Glutamatergic neuron (in vitro differentiated cells): ENCODE data around the gene SUSD3. TPM values are rescaled to one million over a fixed set of nuclear protein-coding genes. Genes with fewer than 3 reads are reported as not detected.

Experiments
- DNase-seq: peaks from one replicate; pipeline ENCODE4 v3.0.0; 2022
- H3K27ac Mint-ChIP-seq: one replicate; pipeline ENCODE4 v1.8.0; 2020; ENCODE audit warnings: mild to moderate bottlenecking, mixed read lengths, inconsistent platforms; ENCODE audit not compliant: unreplicated experiment
- H3K27me3 Mint-ChIP-seq: one replicate; pipeline ENCODE4 v1.8.0; 2020; ENCODE audit warnings: mild to moderate bottlenecking, moderate library complexity, mixed read lengths, inconsistent platforms; ENCODE audit not compliant: unreplicated experiment
- H3K36me3 Mint-ChIP-seq: one replicate; pipeline ENCODE4 v1.8.0; 2020; ENCODE audit warnings: mild to moderate bottlenecking, mixed read lengths, inconsistent platforms; ENCODE audit not compliant: unreplicated experiment
- H3K4me1 Mint-ChIP-seq: one replicate; pipeline ENCODE4 v1.8.0; 2020; ENCODE audit warnings: mild to moderate bottlenecking, low read depth, mixed read lengths, inconsistent platforms; ENCODE audit not compliant: unreplicated experiment
- H3K4me3 Mint-ChIP-seq: one replicate; pipeline ENCODE4 v1.8.0; 2020; ENCODE audit warnings: mild to moderate bottlenecking, mixed read lengths, inconsistent platforms; ENCODE audit not compliant: unreplicated experiment
- H3K9me3 Mint-ChIP-seq: one replicate; pipeline ENCODE4 v1.8.0; 2020; ENCODE audit warnings: mild to moderate bottlenecking, moderate library complexity, mixed read lengths, inconsistent platforms; ENCODE audit not compliant: unreplicated experiment
- CTCF ChIP-seq: fragments of 200-600 bp; sonication (generic); IDR thresholded peaks from one replicate; pipeline ENCODE4 v1.5.0; 2021; ENCODE audit not compliant: partially characterized antibody, unreplicated experiment
- total RNA-seq: library from RNA; stranded (reverse); fragmentation: NEBNext Ultra II Directional; extraction: Animal tissue kit (Norgen Biotek cat#: 25700); gene quantifications from one replicate; pipeline ENCODE4 v1.2.1, GENCODE V29; 2021; ENCODE audit not compliant: unreplicated experiment

The SUSD3 gene
- total RNA-seq, 1 donor from 2014 or later: not detected

GRCh38 chr9:93081081-93081529 is 22.6 kb downstream of the SUSD3 start:
- H3K36me3 Mint-ChIP-seq: no peaks in the 10 kb centered on the region
- no peak for TF ChIP-seq CTCF
- DNase-seq: no peak

GRCh38 chr9:93081931-93082330 is 23.4 kb downstream of the SUSD3 start:
- Mint-ChIP-seq H3K27me3 (peaks cover 7% of the 10 kb centered on the region), H3K36me3 (no peaks in the 10 kb centered on the region), H3K27ac (no peak overlapping the region), H3K4me3 (no peak overlapping the region), H3K9me3 (no peaks in the 10 kb centered on the region), H3K4me1 (no peaks in the 10 kb centered on the region)
- TF ChIP-seq CTCF: no peak
- no peak for DNase-seq

More at GRCh38 chr9:93081081-93081529, 22.6 kb downstream of the SUSD3 start:
- Mint-ChIP-seq H3K9me3 (no peaks in the 10 kb centered on the region), H3K27me3 (peaks cover 5% of the 10 kb centered on the region), H3K27ac (no peak overlapping the region), H3K4me3 (no peak overlapping the region), H3K4me1 (no peaks in the 10 kb centered on the region)

GRCh38 chr9:93082841-93083411 is 24.4 kb downstream of the SUSD3 start:
- H3K36me3 Mint-ChIP-seq: no peaks in the 10 kb centered on the region
- TF ChIP-seq CTCF: no peak
- H3K4me3 Mint-ChIP-seq: no peak overlapping the region
- no peaks in the 10 kb centered on the region for H3K9me3 Mint-ChIP-seq
- H3K27ac Mint-ChIP-seq: no peak overlapping the region
- H3K27me3 Mint-ChIP-seq: peaks cover 8% of the 10 kb centered on the region
- DNase-seq: no peak
- H3K4me1 Mint-ChIP-seq: no peaks in the 10 kb centered on the region

GRCh38 chr9:93083592-93084470 is 25.3 kb downstream of the SUSD3 start:
- DNase-seq: no peak
- H3K4me3 Mint-ChIP-seq: no peak overlapping the region
- H3K27ac Mint-ChIP-seq: no peak overlapping the region

More at GRCh38 chr9:93083592-93084470, 25.3 kb downstream of the SUSD3 start:
- Mint-ChIP-seq H3K27me3 (peaks cover 12% of the 10 kb centered on the region), H3K9me3 (no peaks in the 10 kb centered on the region), H3K4me1 (no peaks in the 10 kb centered on the region), H3K36me3 (no peaks in the 10 kb centered on the region)
- no peak for TF ChIP-seq CTCF
